IPS DF 6.9 (cell line): ENCODE measurements around the gene RAB11FIP3.

Experiments used
- DNase-seq: peaks from one replicate; pipeline ENCODE4 v3.0.0-alpha.2; 2013; ENCODE audit warnings: low read depth, low spot score
- H3K27ac ChIP-seq: one replicate; pipeline ENCODE4 v1.5.1; 2013; ENCODE audit warnings: low read length, control low read depth
- H3K27me3 ChIP-seq: 2 replicates; pipeline ENCODE4 v1.6.1; 2013; ENCODE audit warnings: mild to moderate bottlenecking, low read length; ENCODE audit not compliant: control insufficient read depth, insufficient read depth
- H3K36me3 ChIP-seq: 2 replicates; pipeline ENCODE4 v1.6.1; 2013; ENCODE audit warnings: low read length; ENCODE audit not compliant: control insufficient read depth, insufficient read depth
- H3K4me1 ChIP-seq: 2 replicates; pipeline ENCODE4 v1.6.1; 2013; ENCODE audit warnings: low read length; ENCODE audit not compliant: control insufficient read depth, insufficient read depth
- H3K4me3 ChIP-seq: 2 replicates; pipeline ENCODE4 v1.5.1; 2013; ENCODE audit warnings: mild to moderate bottlenecking, low read length
- H3K9me3 ChIP-seq: 2 replicates; pipeline ENCODE4 v1.6.1; 2013; ENCODE audit warnings: low read length, inconsistent platforms; ENCODE audit not compliant: control insufficient read depth, insufficient read depth
- WGBS: extraction: QIAGEN DNeasy Blood & Tissue Kit; methylation state at CpG from one replicate; pipeline ENCODE4 v1.1.7; 2013; ENCODE audit warnings: mixed read lengths, missing lambda C conversion rate; ENCODE audit not compliant: insufficient read length, insufficient coverage; 5-methylcytosine and 5-hydroxymethylcytosine counted together

The RAB11FIP3 gene

DNA sequence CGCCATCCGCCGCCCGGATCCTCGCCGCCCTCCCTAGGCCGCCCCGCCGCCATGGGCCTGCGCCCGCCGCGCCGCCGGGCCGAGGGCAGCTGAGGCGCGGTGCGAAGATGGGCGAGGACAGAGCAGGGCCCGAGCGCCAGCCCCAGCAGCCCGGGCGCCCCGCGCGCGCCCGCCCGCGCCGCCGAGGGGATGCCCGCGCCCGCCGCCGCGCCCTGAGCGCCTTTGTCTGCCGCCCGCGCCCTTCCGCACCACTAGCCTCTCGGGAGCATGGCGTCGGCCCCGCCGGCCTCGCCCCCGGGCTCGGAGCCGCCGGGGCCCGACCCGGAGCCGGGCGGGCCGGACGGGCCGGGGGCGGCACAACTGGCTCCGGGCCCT, 278 bp downstream of the RAB11FIP3 start:
- H3K36me3 ChIP-seq: no peaks in the 10 kb centered on the region
- WGBS: no CpG with 5 or more reads among the region's 63 CpGs
- no peaks in the 10 kb centered on the region for H3K9me3 ChIP-seq
- H3K4me1 ChIP-seq: no peaks in the 10 kb centered on the region
- no peak overlapping the region for H3K27ac ChIP-seq
- peak overlapping the region; percentile 59 for H3K4me3 ChIP-seq
- H3K27me3 ChIP-seq: peaks cover 15% of the 10 kb centered on the region
- no peak for DNase-seq

DNA sequence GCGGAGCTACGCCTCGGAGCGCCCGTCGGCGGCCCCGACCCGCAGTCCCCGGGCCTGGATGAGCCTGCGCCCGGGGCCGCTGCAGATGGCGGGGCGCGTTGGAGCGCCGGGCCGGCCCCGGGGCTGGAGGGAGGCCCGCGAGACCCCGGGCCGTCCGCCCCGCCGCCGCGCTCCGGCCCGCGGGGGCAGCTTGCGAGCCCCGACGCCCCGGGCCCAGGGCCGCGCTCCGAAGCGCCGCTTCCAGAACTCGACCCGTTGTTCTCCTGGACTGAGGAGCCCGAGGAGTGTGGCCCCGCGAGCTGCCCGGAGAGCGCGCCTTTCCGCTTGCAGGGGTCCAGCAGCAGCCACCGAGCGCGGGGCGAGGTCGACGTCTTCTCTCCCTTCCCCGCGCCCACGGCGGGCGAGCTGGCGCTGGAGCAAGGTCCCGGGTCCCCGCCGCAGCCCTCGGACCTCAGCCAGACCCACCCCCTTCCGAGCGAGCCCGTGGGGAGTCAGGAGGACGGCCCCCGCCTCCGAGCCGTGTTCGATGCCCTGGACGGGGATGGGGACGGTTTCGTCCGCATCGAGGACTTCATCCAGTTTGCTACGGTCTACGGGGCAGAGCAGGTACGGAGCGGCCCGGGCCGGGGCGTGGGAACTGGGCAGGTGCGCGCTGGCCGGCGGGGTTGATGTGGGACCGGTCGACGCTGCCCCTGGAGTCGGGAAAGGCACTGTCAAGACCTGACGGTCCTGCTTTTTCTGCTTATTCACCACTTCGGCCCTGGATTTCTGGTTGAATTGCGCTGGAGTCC, 861 bp downstream of the RAB11FIP3 start:
- H3K27me3 ChIP-seq: peaks cover 15% of the 10 kb centered on the region
- no peaks in the 10 kb centered on the region for H3K36me3 ChIP-seq
- no peak overlapping the region for H3K27ac ChIP-seq
- WGBS: no CpG with 5 or more reads among the region's 97 CpGs
- no peaks in the 10 kb centered on the region for H3K9me3 ChIP-seq
- peak overlapping the region; percentile 59 for H3K4me3 ChIP-seq
- no peak for DNase-seq
- H3K4me1 ChIP-seq: no peaks in the 10 kb centered on the region

DNA sequence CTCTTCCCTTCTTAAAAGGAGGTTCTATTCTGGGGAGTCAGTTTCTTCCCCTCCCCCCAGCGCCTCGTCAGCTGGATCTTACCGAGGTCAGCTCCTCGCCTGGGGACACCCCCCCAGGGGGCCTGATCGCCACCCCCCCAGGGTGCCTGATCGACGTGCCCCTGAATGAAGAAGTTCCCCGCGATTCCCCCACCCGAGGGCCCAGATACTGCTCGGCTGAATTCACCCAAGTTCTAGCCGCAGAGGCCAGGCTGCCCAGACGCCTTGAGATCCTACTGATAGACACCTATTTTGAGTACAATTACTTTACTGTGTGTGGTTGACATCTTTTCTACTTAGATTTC, 1.4 kb downstream of the RAB11FIP3 start:
- H3K9me3 ChIP-seq: no peaks in the 10 kb centered on the region
- no peak for DNase-seq
- H3K4me1 ChIP-seq: no peaks in the 10 kb centered on the region
- WGBS: no CpG with 5 or more reads among the region's 13 CpGs
- H3K4me3 ChIP-seq: peak overlapping the region; percentile 59; the same call in 1 of the 2 replicates
- H3K36me3 ChIP-seq: no peaks in the 10 kb centered on the region
- no peak overlapping the region for H3K27ac ChIP-seq
- H3K27me3 ChIP-seq: peaks cover 15% of the 10 kb centered on the region

DNA sequence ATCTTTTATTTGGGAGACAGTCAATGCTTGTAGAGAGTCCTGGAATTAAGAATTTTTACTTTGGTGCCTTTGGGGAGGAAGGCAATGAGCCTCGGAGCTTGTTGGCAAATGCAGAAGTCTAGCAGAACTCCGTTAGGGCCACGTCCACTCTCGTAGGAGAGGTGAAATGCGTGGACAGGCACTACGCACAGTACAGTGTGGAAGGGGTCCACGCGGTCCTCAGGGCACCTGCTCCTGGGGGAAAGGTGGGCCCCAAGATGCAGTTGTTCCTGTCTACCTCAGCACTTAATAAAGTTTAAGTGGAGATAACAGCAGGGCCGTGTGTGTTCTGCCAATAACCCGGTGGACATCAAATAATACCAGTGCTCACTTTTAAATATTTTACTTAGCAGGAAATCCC, 1.8 kb downstream of the RAB11FIP3 start:
- Histone ChIP-seq H3K27ac (no peak overlapping the region), H3K36me3 (no peaks in the 10 kb centered on the region), H3K4me1 (no peaks in the 10 kb centered on the region), H3K27me3 (peaks cover 15% of the 10 kb centered on the region), H3K4me3 (no peak overlapping the region), H3K9me3 (no peaks in the 10 kb centered on the region)
- no CpG with 5 or more reads among the region's 10 CpGs for WGBS
- no peak for DNase-seq

DNA sequence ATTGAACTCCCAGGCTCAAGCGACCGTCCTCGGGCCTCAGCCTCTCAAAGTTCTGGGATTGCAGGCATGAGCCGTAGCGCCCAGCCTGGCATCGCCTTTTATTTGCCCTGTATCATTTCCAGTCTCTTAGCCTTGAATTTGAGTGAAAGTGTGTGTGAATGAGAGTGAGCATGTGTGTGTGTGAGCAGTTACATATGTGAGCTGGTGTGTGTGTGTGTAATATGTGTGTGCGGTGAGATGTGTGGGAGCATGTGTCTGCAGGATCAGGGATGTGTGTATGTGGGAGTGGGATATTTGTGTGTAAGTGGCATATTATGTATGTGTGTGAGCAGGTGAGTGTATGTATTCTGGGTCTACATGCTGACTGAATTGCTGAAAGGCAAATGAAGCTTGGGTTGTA, 5.5 kb downstream of the RAB11FIP3 start:
- no peak overlapping the region for H3K4me3 ChIP-seq
- H3K27ac ChIP-seq: no peak overlapping the region
- H3K4me1 ChIP-seq: no peaks in the 10 kb centered on the region
- H3K9me3 ChIP-seq: no peaks in the 10 kb centered on the region
- DNase-seq: no peak
- 100% methylated on average over 1 of the region's 7 CpGs for WGBS
- H3K27me3 ChIP-seq: peaks cover 1% of the 10 kb centered on the region; the same call in 1 of the 2 replicates
- H3K36me3 ChIP-seq: no peaks in the 10 kb centered on the region

DNA sequence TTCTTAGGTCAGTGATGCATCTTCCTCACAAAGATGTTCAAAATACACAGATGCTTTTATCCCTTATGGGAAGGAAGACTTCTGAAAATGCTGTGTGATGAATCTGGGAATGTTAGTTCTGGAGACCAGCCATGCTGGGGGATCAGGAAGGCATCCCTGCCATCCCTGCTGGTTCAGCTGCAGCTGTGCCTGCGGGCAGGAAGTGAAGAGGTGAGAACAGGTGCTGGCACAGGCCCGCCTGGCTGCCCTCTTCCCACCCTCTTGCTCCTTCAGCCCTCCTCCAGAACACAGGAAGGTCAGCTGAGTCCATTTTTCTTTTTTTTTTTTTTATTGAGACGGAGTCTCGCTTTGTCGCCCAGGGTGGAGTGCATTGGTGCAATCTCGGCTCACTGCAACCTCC, 15.2 kb downstream of the RAB11FIP3 start:
- no peak for DNase-seq
- H3K9me3 ChIP-seq: no peaks in the 10 kb centered on the region
- no peak overlapping the region for H3K27ac ChIP-seq
- no peaks in the 10 kb centered on the region for H3K36me3 ChIP-seq
- no peaks in the 10 kb centered on the region for H3K27me3 ChIP-seq
- no peak overlapping the region for H3K4me3 ChIP-seq
- no peaks in the 10 kb centered on the region for H3K4me1 ChIP-seq
- no CpG with 5 or more reads among the region's 6 CpGs for WGBS

DNA sequence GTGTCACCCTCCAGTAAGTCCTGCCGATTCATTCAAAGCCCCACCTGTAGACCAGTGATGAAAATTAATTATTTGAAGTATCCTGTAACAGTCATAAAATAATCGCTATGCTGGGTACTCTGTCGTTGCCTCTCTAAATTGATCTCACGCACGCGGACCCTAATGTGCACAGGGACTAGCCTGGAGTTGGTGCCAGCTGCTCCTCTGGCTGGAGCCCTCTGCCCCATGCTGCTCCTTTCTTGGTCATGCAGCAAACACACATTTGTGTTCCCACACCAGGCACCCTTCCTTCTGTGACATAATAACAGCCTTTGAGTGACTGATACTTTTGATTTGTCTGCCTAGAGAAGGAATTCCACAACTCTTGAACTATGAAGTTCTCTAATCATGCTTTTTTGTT, 16.0 kb downstream of the RAB11FIP3 start:
- Histone ChIP-seq H3K9me3 (no peaks in the 10 kb centered on the region), H3K4me3 (no peak overlapping the region), H3K4me1 (no peaks in the 10 kb centered on the region), H3K36me3 (no peaks in the 10 kb centered on the region), H3K27me3 (no peaks in the 10 kb centered on the region), H3K27ac (no peak overlapping the region)
- WGBS: no CpG with 5 or more reads among the region's 6 CpGs
- DNase-seq: no peak

DNA sequence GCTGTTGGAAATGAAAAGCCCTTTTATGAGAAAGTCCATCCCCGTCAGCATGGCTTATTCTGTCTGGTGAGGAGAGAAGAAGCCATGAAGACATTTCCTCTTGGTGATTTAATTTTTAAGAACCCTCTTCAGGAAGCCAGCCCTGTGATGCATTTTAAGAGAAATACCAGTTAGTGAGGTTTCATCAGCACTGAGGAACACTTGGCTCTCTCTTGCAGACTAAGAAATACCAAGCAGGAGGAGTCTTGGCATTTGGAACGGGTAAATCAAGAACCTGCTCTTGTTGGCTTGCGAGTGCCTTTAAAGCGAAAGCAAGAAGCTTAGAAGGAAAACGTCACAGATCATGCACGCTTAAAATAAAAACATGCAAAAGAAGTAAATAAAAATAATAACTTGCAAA, 17.5 kb downstream of the RAB11FIP3 start:
- no peak overlapping the region for H3K27ac ChIP-seq
- no peak for DNase-seq
- no CpG with 5 or more reads among the region's 6 CpGs for whole genome bisulfite sequencing

DNA sequence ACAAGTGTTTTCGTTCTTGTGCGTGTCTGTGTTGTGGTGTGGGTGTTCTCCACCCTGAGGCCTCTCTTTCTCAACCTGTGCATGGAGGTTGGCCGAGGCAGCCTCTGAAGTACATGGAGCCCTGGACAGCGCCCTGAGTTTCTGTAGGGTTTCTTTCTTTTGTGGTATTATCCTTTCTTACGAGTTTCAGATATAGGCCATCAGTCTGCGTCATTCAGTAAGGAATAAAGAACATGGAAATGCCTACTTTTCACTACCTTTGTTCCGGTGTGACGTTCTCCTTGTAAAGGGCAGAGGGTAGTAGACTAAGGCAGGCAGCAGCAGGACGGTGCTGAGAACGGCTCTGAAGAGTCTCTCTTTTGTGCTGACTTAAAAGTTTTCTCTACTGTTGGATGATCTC, 18.6 kb downstream of the RAB11FIP3 start:
- H3K4me3 ChIP-seq: no peak overlapping the region
- no peak for DNase-seq
- H3K9me3 ChIP-seq: no peaks in the 10 kb centered on the region
- no peaks in the 10 kb centered on the region for H3K36me3 ChIP-seq
- H3K27ac ChIP-seq: no peak overlapping the region
- H3K4me1 ChIP-seq: no peaks in the 10 kb centered on the region
- H3K27me3 ChIP-seq: no peaks in the 10 kb centered on the region
- WGBS: no CpG with 5 or more reads among the region's 10 CpGs

More for the DNA sequence above, 17.5 kb downstream of the RAB11FIP3 start:
- Histone ChIP-seq H3K4me3 (no peak overlapping the region), H3K36me3 (no peaks in the 10 kb centered on the region), H3K4me1 (no peaks in the 10 kb centered on the region), H3K27me3 (no peaks in the 10 kb centered on the region), H3K9me3 (no peaks in the 10 kb centered on the region)

DNA sequence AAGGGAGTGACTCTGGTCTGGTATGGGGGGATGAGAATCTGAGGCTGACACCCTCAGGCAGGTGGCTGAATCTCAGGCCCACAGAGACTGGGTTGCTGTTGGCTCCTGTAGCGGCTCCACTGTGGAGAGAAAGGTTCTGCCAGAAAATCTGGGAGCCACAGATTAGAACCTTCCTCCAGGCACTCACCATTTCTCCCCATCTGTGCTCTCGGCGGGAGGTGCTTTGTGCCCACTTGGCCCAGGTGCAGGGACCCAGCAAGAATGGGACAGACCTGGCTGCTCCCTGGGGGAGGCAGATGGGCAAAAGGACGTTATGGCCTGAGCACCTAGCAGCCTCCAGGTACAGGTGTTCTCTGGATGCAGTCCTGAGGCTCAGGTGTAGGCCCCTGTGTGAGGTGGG, 20.1 kb downstream of the RAB11FIP3 start:
- H3K27ac ChIP-seq: no peak overlapping the region
- no peak for DNase-seq
- H3K4me1 ChIP-seq: no peaks in the 10 kb centered on the region; the same call in 1 of the 2 replicates
- no peaks in the 10 kb centered on the region for H3K9me3 ChIP-seq
- no peaks in the 10 kb centered on the region for H3K27me3 ChIP-seq
- no peak overlapping the region for H3K4me3 ChIP-seq
- no CpG with 5 or more reads among the region's 4 CpGs for WGBS
- H3K36me3 ChIP-seq: no peaks in the 10 kb centered on the region

DNA sequence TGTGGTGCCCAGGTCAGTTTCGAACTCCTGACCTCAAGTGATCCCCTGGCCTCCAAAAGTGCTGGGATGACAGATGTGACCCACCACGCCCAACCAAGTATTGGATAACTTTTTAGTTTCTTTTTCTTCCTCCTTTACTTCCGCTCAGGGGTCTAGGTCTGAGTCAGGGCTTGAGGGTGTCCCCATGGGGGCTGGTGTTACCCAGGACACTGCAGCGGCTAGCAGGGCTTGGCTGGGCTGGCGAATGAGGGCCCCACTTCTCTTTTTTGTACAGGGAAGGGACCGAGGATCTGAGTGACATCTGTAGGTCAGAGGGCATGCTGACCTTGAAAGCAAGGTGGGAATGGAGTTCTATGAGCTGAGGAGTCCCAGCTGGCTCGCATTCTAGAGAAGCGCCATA, 24.9 kb downstream of the RAB11FIP3 start:
- no peak for DNase-seq
- no peak overlapping the region for H3K27ac ChIP-seq
- no CpG with 5 or more reads among the region's 8 CpGs for WGBS
- no peaks in the 10 kb centered on the region; the same call in 1 of the 2 replicates for H3K4me1 ChIP-seq
- H3K9me3 ChIP-seq: no peaks in the 10 kb centered on the region
- no peaks in the 10 kb centered on the region for H3K36me3 ChIP-seq
- H3K4me3 ChIP-seq: no peak overlapping the region
- no peaks in the 10 kb centered on the region for H3K27me3 ChIP-seq
